Sigmoid colon (tissue), 3 donors: ENCODE data around the gene USP38.

Experiments used
- POLR2A ChIP-seq, 2 donors: fragments of 450-650 bp; IDR thresholded peaks; one replicate each; pipeline ENCODE4 v1.6.1; 2016; ENCODE audit warnings: antibody characterized with exemption in 2 of 2, mild to moderate bottlenecking in 2 of 2, moderate library complexity in 2 of 2
- TF ChIP-seq, protein P1 (sequence below), 4 experiments: fragments of 450-650 bp in 3 of 4; fragments of 200-600 bp in 1 of 4; IDR thresholded peaks; one replicate each; pipeline ENCODE4 v1.5.1; 2016 to 2019; ENCODE audit warnings: antibody characterized with exemption in 4 of 4, mild to moderate bottlenecking in 3 of 4, moderate library complexity in 2 of 4

DNA sequence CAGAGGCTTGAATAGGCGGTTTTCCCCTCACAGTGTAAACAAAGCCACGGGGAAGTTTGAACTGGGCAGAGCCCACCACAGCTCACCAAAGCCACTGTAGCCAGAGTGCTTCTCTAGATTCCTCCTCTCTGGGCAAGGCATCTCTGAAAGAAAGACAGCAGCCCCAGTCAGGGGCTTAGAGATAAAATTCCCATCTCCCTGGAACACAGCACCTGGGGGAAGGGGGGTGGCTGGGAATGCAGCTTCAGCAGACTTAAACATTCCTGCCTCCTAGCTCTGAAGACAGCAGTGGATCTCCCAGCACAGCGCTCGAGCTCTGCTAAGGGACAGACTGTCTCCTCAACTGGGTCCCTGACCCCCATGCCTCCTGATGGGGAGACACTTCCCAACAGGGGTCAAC, 44.0 kb upstream of the USP38 start:
- no peak for TF ChIP-seq POLR2A (IDR thresholded peaks at IDR 0.05)
- TF ChIP-seq, protein P1, sequence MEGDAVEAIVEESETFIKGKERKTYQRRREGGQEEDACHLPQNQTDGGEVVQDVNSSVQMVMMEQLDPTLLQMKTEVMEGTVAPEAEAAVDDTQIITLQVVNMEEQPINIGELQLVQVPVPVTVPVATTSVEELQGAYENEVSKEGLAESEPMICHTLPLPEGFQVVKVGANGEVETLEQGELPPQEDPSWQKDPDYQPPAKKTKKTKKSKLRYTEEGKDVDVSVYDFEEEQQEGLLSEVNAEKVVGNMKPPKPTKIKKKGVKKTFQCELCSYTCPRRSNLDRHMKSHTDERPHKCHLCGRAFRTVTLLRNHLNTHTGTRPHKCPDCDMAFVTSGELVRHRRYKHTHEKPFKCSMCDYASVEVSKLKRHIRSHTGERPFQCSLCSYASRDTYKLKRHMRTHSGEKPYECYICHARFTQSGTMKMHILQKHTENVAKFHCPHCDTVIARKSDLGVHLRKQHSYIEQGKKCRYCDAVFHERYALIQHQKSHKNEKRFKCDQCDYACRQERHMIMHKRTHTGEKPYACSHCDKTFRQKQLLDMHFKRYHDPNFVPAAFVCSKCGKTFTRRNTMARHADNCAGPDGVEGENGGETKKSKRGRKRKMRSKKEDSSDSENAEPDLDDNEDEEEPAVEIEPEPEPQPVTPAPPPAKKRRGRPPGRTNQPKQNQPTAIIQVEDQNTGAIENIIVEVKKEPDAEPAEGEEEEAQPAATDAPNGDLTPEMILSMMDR (IDR thresholded peaks at IDR 0.05) = no peak
